Measurements from ENCODE around the gene CACNA1S. TPM values are rescaled to one million over a fixed set of nuclear protein-coding genes. Genes with fewer than 3 reads are reported as not detected.

Gene CACNA1S
- polyA plus RNA-seq, 2 donors: not detected

GRCh38 chr1:201072922-201073321 is 39.3 kb downstream of the CACNA1S start:
- no peaks in the 10 kb centered on the region for H3K4me1 ChIP-seq (ENCODE audit: control insufficient read depth in 2 of 2, insufficient read depth in 2 of 2, low read length in 1 of 2)
- no peak overlapping the region for H3K27ac ChIP-seq (ENCODE audit: low read depth in 2 of 2, low read length in 1 of 2)
- no peaks in the 10 kb centered on the region for H3K27me3 ChIP-seq (ENCODE audit: control insufficient read depth in 1 of 2, insufficient read depth in 2 of 2, low read length in 2 of 2)
- no peak overlapping the region for H3K4me3 ChIP-seq (ENCODE audit: low read depth in 1 of 2, low read length in 2 of 2)
- H3K36me3 ChIP-seq (ENCODE audit: control insufficient read depth in 2 of 2, insufficient read depth in 2 of 2, low read length in 1 of 2): no peaks in the 10 kb centered on the region
- WGBS, 2 donors: 79 to 87% methylated on average over 6 of the region's 6 CpGs
- no peaks in the 10 kb centered on the region for H3K9me3 ChIP-seq (ENCODE audit: control insufficient read depth in 2 of 2, insufficient read depth in 1 of 2, low read depth in 1 of 2, low read length in 1 of 2)

GRCh38 chr1:201072149-201072548 is 40.1 kb downstream of the CACNA1S start:
- no peaks in the 10 kb centered on the region for H3K36me3 ChIP-seq (ENCODE audit: control insufficient read depth in 2 of 2, insufficient read depth in 2 of 2, low read length in 1 of 2)
- H3K27me3 ChIP-seq (ENCODE audit: control insufficient read depth in 1 of 2, insufficient read depth in 2 of 2, low read length in 2 of 2): no peaks in the 10 kb centered on the region
- no peak overlapping the region for H3K4me3 ChIP-seq (ENCODE audit: low read depth in 1 of 2, low read length in 2 of 2)
- H3K4me1 ChIP-seq (ENCODE audit: control insufficient read depth in 2 of 2, insufficient read depth in 2 of 2, low read length in 1 of 2): no peaks in the 10 kb centered on the region
- 51 to 62% methylated on average over 5 of the region's 5 CpGs for WGBS, 2 donors
- no peak overlapping the region for H3K27ac ChIP-seq (ENCODE audit: low read depth in 2 of 2, low read length in 1 of 2)
- H3K9me3 ChIP-seq (ENCODE audit: control insufficient read depth in 2 of 2, insufficient read depth in 1 of 2, low read depth in 1 of 2, low read length in 1 of 2): no peaks in the 10 kb centered on the region

GRCh38 chr1:201069636-201070035 is 42.6 kb downstream of the CACNA1S start:
- 88 to 96% methylated on average over 3 of the region's 3 CpGs for WGBS, 2 donors
- H3K4me3 ChIP-seq (ENCODE audit: low read depth in 1 of 2, low read length in 2 of 2): no peak overlapping the region
- no peaks in the 10 kb centered on the region for H3K27me3 ChIP-seq (ENCODE audit: control insufficient read depth in 1 of 2, insufficient read depth in 2 of 2, low read length in 2 of 2)
- H3K36me3 ChIP-seq (ENCODE audit: control insufficient read depth in 2 of 2, insufficient read depth in 2 of 2, low read length in 1 of 2): no peaks in the 10 kb centered on the region
- no peaks in the 10 kb centered on the region for H3K4me1 ChIP-seq (ENCODE audit: control insufficient read depth in 2 of 2, insufficient read depth in 2 of 2, low read length in 1 of 2)
- H3K9me3 ChIP-seq (ENCODE audit: control insufficient read depth in 2 of 2, insufficient read depth in 1 of 2, low read depth in 1 of 2, low read length in 1 of 2): no peaks in the 10 kb centered on the region
- no peak overlapping the region for H3K27ac ChIP-seq (ENCODE audit: low read depth in 2 of 2, low read length in 1 of 2)

- H3K27me3 ChIP-seq (ENCODE audit: control insufficient read depth in 1 of 2, insufficient read depth in 2 of 2, low read length in 2 of 2): no peaks in the 10 kb centered on the region
- no peaks in the 10 kb centered on the region for H3K9me3 ChIP-seq (ENCODE audit: control insufficient read depth in 2 of 2, insufficient read depth in 1 of 2, low read depth in 1 of 2, low read length in 1 of 2)
- no peaks in the 10 kb centered on the region for H3K4me1 ChIP-seq (ENCODE audit: control insufficient read depth in 2 of 2, insufficient read depth in 2 of 2, low read length in 1 of 2)
- no peak overlapping the region for H3K27ac ChIP-seq (ENCODE audit: low read depth in 2 of 2, low read length in 1 of 2)
- 62 to 67% methylated on average over 4 of the region's 4 CpGs for WGBS, 2 donors
- H3K36me3 ChIP-seq (ENCODE audit: control insufficient read depth in 2 of 2, insufficient read depth in 2 of 2, low read length in 1 of 2): no peaks in the 10 kb centered on the region
- no peak overlapping the region for H3K4me3 ChIP-seq (ENCODE audit: low read depth in 1 of 2, low read length in 2 of 2)
Measured at GRCh38 chr1:201068976-201069375, 43.2 kb downstream of the CACNA1S start.

GRCh38 chr1:201066986-201067385 is 45.2 kb downstream of the CACNA1S start:
- Histone ChIP-seq H3K27me3 (ENCODE audit: control insufficient read depth in 1 of 2, insufficient read depth in 2 of 2, low read length in 2 of 2) (no peaks in the 10 kb centered on the region), H3K27ac (ENCODE audit: low read depth in 2 of 2, low read length in 1 of 2) (no peak overlapping the region), H3K4me1 (ENCODE audit: control insufficient read depth in 2 of 2, insufficient read depth in 2 of 2, low read length in 1 of 2) (no peaks in the 10 kb centered on the region), H3K9me3 (ENCODE audit: control insufficient read depth in 2 of 2, insufficient read depth in 1 of 2, low read depth in 1 of 2, low read length in 1 of 2) (peaks cover 0 to 2% of the 10 kb centered on the region in 2 donors), H3K4me3 (ENCODE audit: low read depth in 1 of 2, low read length in 2 of 2) (no peak overlapping the region), H3K36me3 (ENCODE audit: control insufficient read depth in 2 of 2, insufficient read depth in 2 of 2, low read length in 1 of 2) (no peaks in the 10 kb centered on the region)
- 82 to 91% methylated on average over 4 of the region's 4 CpGs for WGBS, 2 donors

GRCh38 chr1:201065686-201066085 is 46.5 kb downstream of the CACNA1S start:
- H3K4me3 ChIP-seq (ENCODE audit: low read depth in 1 of 2, low read length in 2 of 2): no peak overlapping the region
- WGBS, 2 donors: 89 to 93% methylated on average over 10 of the region's 10 CpGs
- no peaks in the 10 kb centered on the region for H3K27me3 ChIP-seq (ENCODE audit: control insufficient read depth in 1 of 2, insufficient read depth in 2 of 2, low read length in 2 of 2)
- H3K36me3 ChIP-seq (ENCODE audit: control insufficient read depth in 2 of 2, insufficient read depth in 2 of 2, low read length in 1 of 2): no peaks in the 10 kb centered on the region
- H3K27ac ChIP-seq (ENCODE audit: low read depth in 2 of 2, low read length in 1 of 2): no peak overlapping the region
- peaks cover 0 to 2% of the 10 kb centered on the region in 2 donors for H3K9me3 ChIP-seq (ENCODE audit: control insufficient read depth in 2 of 2, insufficient read depth in 1 of 2, low read depth in 1 of 2, low read length in 1 of 2)
- peaks cover 0 to 6% of the 10 kb centered on the region in 2 donors for H3K4me1 ChIP-seq (ENCODE audit: control insufficient read depth in 2 of 2, insufficient read depth in 2 of 2, low read length in 1 of 2)

- H3K4me3 ChIP-seq (ENCODE audit: low read depth in 1 of 2, low read length in 2 of 2): no peak overlapping the region
- H3K27me3 ChIP-seq (ENCODE audit: control insufficient read depth in 1 of 2, insufficient read depth in 2 of 2, low read length in 2 of 2): no peaks in the 10 kb centered on the region
- peaks cover 0 to 7% of the 10 kb centered on the region in 2 donors for H3K4me1 ChIP-seq (ENCODE audit: control insufficient read depth in 2 of 2, insufficient read depth in 2 of 2, low read length in 1 of 2)
- H3K9me3 ChIP-seq (ENCODE audit: control insufficient read depth in 2 of 2, insufficient read depth in 1 of 2, low read depth in 1 of 2, low read length in 1 of 2): peaks cover 0 to 2% of the 10 kb centered on the region in 2 donors
- WGBS, 2 donors: 76 to 77% methylated on average over 8 of the region's 8 CpGs
- no peaks in the 10 kb centered on the region for H3K36me3 ChIP-seq (ENCODE audit: control insufficient read depth in 2 of 2, insufficient read depth in 2 of 2, low read length in 1 of 2)
- no peak overlapping the region for H3K27ac ChIP-seq (ENCODE audit: low read depth in 2 of 2, low read length in 1 of 2)
Measured at GRCh38 chr1:201064806-201065205, 47.4 kb downstream of the CACNA1S start.

- Histone ChIP-seq H3K9me3 (ENCODE audit: control insufficient read depth in 2 of 2, insufficient read depth in 1 of 2, low read depth in 1 of 2, low read length in 1 of 2) (peaks cover 0 to 2% of the 10 kb centered on the region in 2 donors), H3K36me3 (ENCODE audit: control insufficient read depth in 2 of 2, insufficient read depth in 2 of 2, low read length in 1 of 2) (no peaks in the 10 kb centered on the region), H3K4me3 (ENCODE audit: low read depth in 1 of 2, low read length in 2 of 2) (no peak overlapping the region), H3K27ac (ENCODE audit: low read depth in 2 of 2, low read length in 1 of 2) (no peak overlapping the region), H3K27me3 (ENCODE audit: control insufficient read depth in 1 of 2, insufficient read depth in 2 of 2, low read length in 2 of 2) (no peaks in the 10 kb centered on the region), H3K4me1 (ENCODE audit: control insufficient read depth in 2 of 2, insufficient read depth in 2 of 2, low read length in 1 of 2) (peaks cover 0 to 7% of the 10 kb centered on the region in 2 donors)
- WGBS, 2 donors: 91 to 93% methylated on average over 7 of the region's 7 CpGs
Measured at GRCh38 chr1:201063145-201063544, 49.1 kb downstream of the CACNA1S start.

- 52 to 63% methylated on average over 8 of the region's 8 CpGs for WGBS, 2 donors
- Histone ChIP-seq H3K9me3 (ENCODE audit: control insufficient read depth in 2 of 2, insufficient read depth in 1 of 2, low read depth in 1 of 2, low read length in 1 of 2) (peaks cover 0 to 2% of the 10 kb centered on the region in 2 donors), H3K36me3 (ENCODE audit: control insufficient read depth in 2 of 2, insufficient read depth in 2 of 2, low read length in 1 of 2) (no peaks in the 10 kb centered on the region), H3K4me3 (ENCODE audit: low read depth in 1 of 2, low read length in 2 of 2) (no peak overlapping the region), H3K27ac (ENCODE audit: low read depth in 2 of 2, low read length in 1 of 2) (no peak overlapping the region), H3K27me3 (ENCODE audit: control insufficient read depth in 1 of 2, insufficient read depth in 2 of 2, low read length in 2 of 2) (no peaks in the 10 kb centered on the region), H3K4me1 (ENCODE audit: control insufficient read depth in 2 of 2, insufficient read depth in 2 of 2, low read length in 1 of 2) (peaks cover 0 to 7% of the 10 kb centered on the region in 2 donors)
Measured at GRCh38 chr1:201062511-201063091, 49.6 kb downstream of the CACNA1S start.

GRCh38 chr1:201061886-201062285 is 50.3 kb downstream of the CACNA1S start:
- H3K4me1 ChIP-seq (ENCODE audit: control insufficient read depth in 2 of 2, insufficient read depth in 2 of 2, low read length in 1 of 2): peaks cover 0 to 7% of the 10 kb centered on the region in 2 donors
- WGBS, 2 donors: 95 to 96% methylated on average over 12 of the region's 12 CpGs
- no peaks in the 10 kb centered on the region for H3K36me3 ChIP-seq (ENCODE audit: control insufficient read depth in 2 of 2, insufficient read depth in 2 of 2, low read length in 1 of 2)
- peaks cover 0 to 2% of the 10 kb centered on the region in 2 donors for H3K9me3 ChIP-seq (ENCODE audit: control insufficient read depth in 2 of 2, insufficient read depth in 1 of 2, low read depth in 1 of 2, low read length in 1 of 2)
- H3K27ac ChIP-seq (ENCODE audit: low read depth in 2 of 2, low read length in 1 of 2): no peak overlapping the region
- no peaks in the 10 kb centered on the region for H3K27me3 ChIP-seq (ENCODE audit: control insufficient read depth in 1 of 2, insufficient read depth in 2 of 2, low read length in 2 of 2)
- H3K4me3 ChIP-seq (ENCODE audit: low read depth in 1 of 2, low read length in 2 of 2): no peak overlapping the region
